Progenitor cell of endocrine pancreas (in vitro differentiated cells): Measurements from ENCODE around the gene DSCAML1. TPM values are rescaled to one million over a fixed set of nuclear protein-coding genes. Genes with fewer than 3 reads are reported as not detected.
"Not testable (repeated sequence)": the region's sequence is repeated elsewhere in the genome, so short reads cannot be mapped to it uniquely, and the experiment has no call there.

Experiments
- DNase-seq: peaks from one replicate; pipeline ENCODE4 v3.0.0; 2021; ENCODE audit warnings: low spot score; ENCODE audit not compliant: unreplicated experiment
- H3K27ac Mint-ChIP-seq: 2 replicates; pipeline ENCODE4 v1.8.0; 2021; ENCODE audit warnings: mild to moderate bottlenecking, moderate library complexity, mixed read lengths
- H3K27me3 Mint-ChIP-seq: 2 replicates; pipeline ENCODE4 v1.8.0; 2021; ENCODE audit warnings: mixed read lengths
- H3K36me3 Mint-ChIP-seq: 2 replicates; pipeline ENCODE4 v1.8.0; 2022; ENCODE audit warnings: mixed read lengths; ENCODE audit not compliant: insufficient read depth
- H3K4me1 Mint-ChIP-seq: 2 replicates; pipeline ENCODE4 v1.8.0; 2021; ENCODE audit warnings: low read depth, mixed read lengths
- H3K4me3 Mint-ChIP-seq: 2 replicates; pipeline ENCODE4 v1.8.0; 2021; ENCODE audit warnings: low read depth, mild to moderate bottlenecking, moderate library complexity, mixed read lengths
- H3K9me3 Mint-ChIP-seq: 2 replicates; pipeline ENCODE4 v1.8.0; 2021; ENCODE audit warnings: low read depth, mixed read lengths
- CTCF ChIP-seq: fragments of 200-600 bp; sonication (generic); IDR thresholded peaks from one replicate; pipeline ENCODE4 v1.5.0; 2021; ENCODE audit warnings: antibody characterized with exemption, mild to moderate bottlenecking; ENCODE audit not compliant: unreplicated experiment
- total RNA-seq: library from RNA; stranded (reverse); gene quantifications from 2 replicates; pipeline ENCODE4 v1.2.1, GENCODE V29; 2021

Gene DSCAML1
- total RNA-seq, 1 donor from 2014 or later, result 2.7 TPM

GRCh38 chr11:117457031-117457785 lies 339.8 kb downstream of the DSCAML1 start:
- no peak overlapping the region for H3K27ac Mint-ChIP-seq

GRCh38 chr11:117456721-117457029 lies 340.3 kb downstream of the DSCAML1 start:
- not testable (repeated sequence) for H3K27ac Mint-ChIP-seq, H3K4me3 Mint-ChIP-seq, DNase-seq, H3K36me3 Mint-ChIP-seq
- H3K9me3 Mint-ChIP-seq, result peaks cover 20% of the 10 kb centered on the region
- H3K4me1 Mint-ChIP-seq, result peaks cover 12% of the 10 kb centered on the region
- H3K27me3 Mint-ChIP-seq, result peaks cover 16% of the 10 kb centered on the region

More at GRCh38 chr11:117457031-117457785, 339.8 kb downstream of the DSCAML1 start:
- TF ChIP-seq CTCF, result no peak
- Mint-ChIP-seq H3K27me3 (peaks cover 16% of the 10 kb centered on the region), H3K4me1 (peaks cover 12% of the 10 kb centered on the region), H3K9me3 (peaks cover 20% of the 10 kb centered on the region), H3K36me3 (peaks cover 6% of the 10 kb centered on the region), H3K4me3 (no peak overlapping the region)
- no peak for DNase-seq

- TF ChIP-seq CTCF, result no peak
- peaks cover 12% of the 10 kb centered on the region for H3K4me1 Mint-ChIP-seq
- no peak overlapping the region for H3K4me3 Mint-ChIP-seq
- no peak overlapping the region for H3K27ac Mint-ChIP-seq
- DNase-seq, result no peak
- H3K27me3 Mint-ChIP-seq, result peaks cover 16% of the 10 kb centered on the region
- peaks cover 6% of the 10 kb centered on the region for H3K36me3 Mint-ChIP-seq
- peaks cover 20% of the 10 kb centered on the region for H3K9me3 Mint-ChIP-seq
Measured at GRCh38 chr11:117456027-117456720, 340.8 kb downstream of the DSCAML1 start.

- Mint-ChIP-seq H3K36me3 (peaks cover 6% of the 10 kb centered on the region), H3K4me3 (no peak overlapping the region), H3K27ac (no peak overlapping the region), H3K9me3 (peaks cover 20% of the 10 kb centered on the region), H3K27me3 (peaks cover 11% of the 10 kb centered on the region), H3K4me1 (peaks cover 12% of the 10 kb centered on the region)
- TF ChIP-seq CTCF, result no peak
- no peak for DNase-seq
Measured at GRCh38 chr11:117454564-117454917, 342.5 kb downstream of the DSCAML1 start.

- no peak for TF ChIP-seq CTCF
- Mint-ChIP-seq H3K4me1 (peaks cover 12% of the 10 kb centered on the region), H3K9me3 (peaks cover 20% of the 10 kb centered on the region)
Measured at GRCh38 chr11:117453886-117454563, 343.0 kb downstream of the DSCAML1 start.

More at GRCh38 chr11:117453886-117454563, 343.0 kb downstream of the DSCAML1 start:
- H3K27ac Mint-ChIP-seq, result no peak overlapping the region
- H3K4me3 Mint-ChIP-seq, result no peak overlapping the region
- DNase-seq, result no peak
- H3K27me3 Mint-ChIP-seq, result peaks cover 11% of the 10 kb centered on the region
- peaks cover 6% of the 10 kb centered on the region for H3K36me3 Mint-ChIP-seq
